ENCODE results near the gene R3HDM1. TPM values are rescaled to one million over a fixed set of nuclear protein-coding genes. Genes with fewer than 3 reads are reported as not detected.
A peak's percentile ranks its signal among the peaks of the same experiment; 100 is the strongest.

Gene R3HDM1
- total RNA-seq, 2 experiments from 2014 or later: 66.5 to 75.8 TPM

GRCh38 chr2:135657806-135658582, 126.7 kb downstream of the R3HDM1 start:
- peak overlapping the region; percentile 73 for H3K4me3 Mint-ChIP-seq
- POLR2A ChIA-PET: interaction anchor here (1.1 to 1.4 kb wide), 2 partner anchors 88 to 126 kb away, joined by 4 read pairs; no protein-coding TSS in a partner anchor

DNA sequence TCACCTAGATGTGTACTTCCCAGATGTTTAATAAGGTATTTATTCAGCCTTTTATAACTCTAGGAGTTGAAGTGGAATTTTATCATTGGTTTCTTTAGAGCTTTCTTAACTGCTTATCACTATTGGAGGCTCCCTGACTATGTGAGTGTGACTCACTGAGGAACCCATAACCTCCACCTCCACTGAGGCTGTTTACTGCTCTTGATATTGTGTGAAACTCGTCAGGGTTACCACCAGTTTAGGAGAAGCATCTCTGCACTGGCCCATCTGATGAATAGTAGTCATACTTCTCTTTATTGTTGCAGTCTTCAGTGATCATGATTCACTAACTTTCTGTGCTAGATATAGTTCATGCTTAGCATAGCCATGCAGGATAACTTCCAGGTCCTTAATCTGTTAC, 130.8 kb downstream of the R3HDM1 start:
- CTCF ChIA-PET: interaction anchor here (1.4 kb wide), 1 partner anchor 658 kb away, joined by 7 read pairs; no protein-coding TSS in a partner anchor
- DNase-seq (peak; percentile 24), ATAC-seq (peak; percentile 75)
- Mint-ChIP-seq H3K4me1 (ENCODE audit: low read depth) (peaks cover 53% of the 10 kb centered on the region), H3K27me3 (no peaks in the 10 kb centered on the region), H3K4me3 (no peak overlapping the region), H3K9me3 (no peaks in the 10 kb centered on the region), H3K27ac (peak overlapping the region; percentile 30), H3K36me3 (ENCODE audit: low read depth) (peaks cover 43% of the 10 kb centered on the region)
- POLR2A ChIA-PET: no interaction called here
- TF ChIP-seq, protein P1, sequence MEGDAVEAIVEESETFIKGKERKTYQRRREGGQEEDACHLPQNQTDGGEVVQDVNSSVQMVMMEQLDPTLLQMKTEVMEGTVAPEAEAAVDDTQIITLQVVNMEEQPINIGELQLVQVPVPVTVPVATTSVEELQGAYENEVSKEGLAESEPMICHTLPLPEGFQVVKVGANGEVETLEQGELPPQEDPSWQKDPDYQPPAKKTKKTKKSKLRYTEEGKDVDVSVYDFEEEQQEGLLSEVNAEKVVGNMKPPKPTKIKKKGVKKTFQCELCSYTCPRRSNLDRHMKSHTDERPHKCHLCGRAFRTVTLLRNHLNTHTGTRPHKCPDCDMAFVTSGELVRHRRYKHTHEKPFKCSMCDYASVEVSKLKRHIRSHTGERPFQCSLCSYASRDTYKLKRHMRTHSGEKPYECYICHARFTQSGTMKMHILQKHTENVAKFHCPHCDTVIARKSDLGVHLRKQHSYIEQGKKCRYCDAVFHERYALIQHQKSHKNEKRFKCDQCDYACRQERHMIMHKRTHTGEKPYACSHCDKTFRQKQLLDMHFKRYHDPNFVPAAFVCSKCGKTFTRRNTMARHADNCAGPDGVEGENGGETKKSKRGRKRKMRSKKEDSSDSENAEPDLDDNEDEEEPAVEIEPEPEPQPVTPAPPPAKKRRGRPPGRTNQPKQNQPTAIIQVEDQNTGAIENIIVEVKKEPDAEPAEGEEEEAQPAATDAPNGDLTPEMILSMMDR (IDR thresholded peaks at IDR 0.05): no peak
- intact Hi-C loops (cut with micrococcal nuclease): no loop called here

More at GRCh38 chr2:135657806-135658582, 126.7 kb downstream of the R3HDM1 start:
- H3K27me3 Mint-ChIP-seq: no peaks in the 10 kb centered on the region
- ATAC-seq: peak; percentile 80
- CTCF ChIA-PET: interaction anchor here (0.8 to 2.4 kb wide), 5 partner anchors 45 to 654 kb away, joined by 3 to 9 read pairs (median 3); partner anchors contain the start of gene UBXN4
- TF ChIP-seq, protein P1 (IDR thresholded peaks at IDR 0.05): no peak
- intact Hi-C loops (cut with micrococcal nuclease): loop anchor here (2.0 kb wide), 1 partner anchor 53 kb away; no protein-coding TSS in a partner anchor
- H3K9me3 Mint-ChIP-seq: no peaks in the 10 kb centered on the region
- peaks cover 48% of the 10 kb centered on the region for H3K36me3 Mint-ChIP-seq (ENCODE audit: low read depth)
- H3K4me1 Mint-ChIP-seq (ENCODE audit: low read depth): peaks cover 33% of the 10 kb centered on the region
- peak; percentile 84 for DNase-seq
- H3K27ac Mint-ChIP-seq: peak overlapping the region; percentile 92

DNA sequence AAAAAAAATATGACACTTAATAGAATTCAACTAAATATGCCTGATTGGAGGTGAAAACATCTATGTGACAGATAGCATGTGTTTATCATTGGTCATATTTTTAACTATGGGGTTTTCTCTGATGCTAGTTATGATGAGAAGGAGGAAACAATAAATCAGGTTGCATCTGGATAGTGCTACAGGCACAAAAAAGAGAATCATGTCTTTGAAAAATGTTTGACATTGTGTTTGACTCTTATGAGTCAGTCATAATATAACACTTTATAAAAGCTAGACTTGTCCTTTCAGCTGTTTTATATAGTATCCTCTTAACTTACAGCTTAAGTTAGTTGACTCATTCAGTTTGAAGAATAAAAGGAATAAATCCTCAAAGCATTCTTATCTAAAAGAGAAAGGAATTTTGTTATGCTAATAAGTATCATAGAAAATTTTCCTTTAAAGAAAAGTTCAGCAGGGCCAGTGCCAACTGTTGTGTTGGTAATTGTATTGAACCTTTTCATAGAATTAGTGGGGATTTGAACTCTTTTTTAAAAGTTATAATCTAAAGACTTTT, 131.9 kb downstream of the R3HDM1 start:
- no peak for ATAC-seq
- POLR2A ChIA-PET: no interaction called here
- H3K27me3 Mint-ChIP-seq: no peaks in the 10 kb centered on the region

GRCh38 chr2:135664623-135665068, 133.4 kb downstream of the R3HDM1 start:
- TF ChIP-seq, protein P1 (IDR thresholded peaks at IDR 0.05): no peak
- H3K36me3 Mint-ChIP-seq (ENCODE audit: low read depth): peaks cover 43% of the 10 kb centered on the region
- H3K27me3 Mint-ChIP-seq: no peaks in the 10 kb centered on the region
- H3K9me3 Mint-ChIP-seq: no peaks in the 10 kb centered on the region
- DNase-seq (no peak), ATAC-seq (peak; percentile 60)
- peaks cover 40% of the 10 kb centered on the region for H3K4me1 Mint-ChIP-seq (ENCODE audit: low read depth)
- no peak overlapping the region for H3K27ac Mint-ChIP-seq
- H3K4me3 Mint-ChIP-seq: no peak overlapping the region
- POLR2A ChIA-PET: no interaction called here
- intact Hi-C loops (cut with micrococcal nuclease): no loop called here
- CTCF ChIA-PET: interaction anchor here (1.4 kb wide), 1 partner anchor 23 kb away, joined by 4 read pairs; no protein-coding TSS in a partner anchor

More for the DNA sequence above, 131.9 kb downstream of the R3HDM1 start:
- intact Hi-C loops (cut with micrococcal nuclease): no loop called here
- TF ChIP-seq, protein P1 (IDR thresholded peaks at IDR 0.05): no peak
- Mint-ChIP-seq H3K36me3 (ENCODE audit: low read depth) (peaks cover 41% of the 10 kb centered on the region), H3K4me1 (ENCODE audit: low read depth) (peaks cover 46% of the 10 kb centered on the region), H3K4me3 (no peak overlapping the region), H3K9me3 (no peaks in the 10 kb centered on the region), H3K27ac (no peak overlapping the region)
- CTCF ChIA-PET: interaction anchor here (1.2 to 1.4 kb wide), 2 partner anchors 16 to 659 kb away, joined by 3 to 7 read pairs; no protein-coding TSS in a partner anchor
- no peak for DNase-seq

- TF ChIP-seq, protein P1 (IDR thresholded peaks at IDR 0.05): no peak
- Mint-ChIP-seq H3K27ac (no peak overlapping the region), H3K27me3 (no peaks in the 10 kb centered on the region), H3K4me3 (no peak overlapping the region), H3K9me3 (no peaks in the 10 kb centered on the region), H3K4me1 (ENCODE audit: low read depth) (peaks cover 25% of the 10 kb centered on the region), H3K36me3 (ENCODE audit: low read depth) (peaks cover 34% of the 10 kb centered on the region)
- ATAC-seq (no peak), DNase-seq (no peak)
- ChIA-PET CTCF (no interaction called here), POLR2A (no interaction called here)
- intact Hi-C loops (cut with micrococcal nuclease): no loop called here
These were observed 135.8 kb downstream of the R3HDM1 start for GRCh38 chr2:135667045-135667444.

Data from activated CD8-positive, alpha-beta T cell treated with anti-CD3 and anti-CD28 coated beads for 36 hours (primary cell).